Astrocyte (in vitro differentiated cells and primary cell): ENCODE data around the gene IQCN. TPM values are rescaled to one million over a fixed set of nuclear protein-coding genes. Genes with fewer than 3 reads are reported as not detected.
A peak's percentile ranks its signal among the peaks of the same experiment; 100 is the strongest.

Experiments
- DNase-seq: peaks from one replicate; pipeline ENCODE4 v3.0.0-alpha.2; 2010; ENCODE audit warnings: low read depth
- FAIRE-seq: peaks from 2 replicates; lab custom pipeline; 2011; peaks lifted over from hg19 to GRCh38; lab: Jason Lieb, UNC
- H2AFZ ChIP-seq: 2 replicates; pipeline ENCODE4 v1.6.0; 2012; ENCODE audit warnings: low read depth, low read length, inconsistent platforms
- H3K27ac ChIP-seq: 2 replicates; pipeline ENCODE4 v1.5.1; 2011; ENCODE audit warnings: low read depth, low read length, inconsistent platforms
- H3K27me3 ChIP-seq: 2 replicates; pipeline ENCODE4 v1.6.0; 2011; ENCODE audit warnings: low read length, inconsistent platforms; ENCODE audit not compliant: insufficient read depth
- H3K36me3 ChIP-seq: 2 replicates; pipeline ENCODE4 v1.5.1; 2011; ENCODE audit warnings: low read length, inconsistent platforms; ENCODE audit not compliant: insufficient read depth
- H3K4me1 ChIP-seq: 2 replicates; pipeline ENCODE4 v1.5.1; 2011; ENCODE audit warnings: low read length, inconsistent platforms; ENCODE audit not compliant: insufficient read depth
- H3K4me2 ChIP-seq: 2 replicates; pipeline ENCODE4 v1.6.0; 2012; ENCODE audit warnings: low read length, inconsistent platforms
- H3K4me3 ChIP-seq: 2 replicates; pipeline ENCODE4 v1.5.1; 2011; ENCODE audit warnings: low read depth, mild to moderate bottlenecking, low read length, inconsistent platforms; ENCODE audit not compliant: insufficient read depth
- H3K79me2 ChIP-seq: 2 replicates; pipeline ENCODE4 v1.6.0; 2012; ENCODE audit warnings: mild to moderate bottlenecking, low read length, inconsistent platforms; ENCODE audit not compliant: insufficient read depth
- H3K9ac ChIP-seq: 2 replicates; pipeline ENCODE4 v1.6.0; 2012; ENCODE audit warnings: mild to moderate bottlenecking, low read length, inconsistent platforms
- H3K9me3 ChIP-seq: 2 replicates; pipeline ENCODE4 v1.5.1; 2012; ENCODE audit warnings: low read depth, mild to moderate bottlenecking, low read length, inconsistent platforms; ENCODE audit not compliant: insufficient read depth
- H4K20me1 ChIP-seq: 2 replicates; pipeline ENCODE4 v1.6.0; 2012; ENCODE audit warnings: low read length, inconsistent platforms; ENCODE audit not compliant: insufficient read depth
- H3K27ac Mint-ChIP-seq: one replicate; pipeline ENCODE4 v1.8.0; 2021; ENCODE audit warnings: mild to moderate bottlenecking, mixed read lengths; ENCODE audit not compliant: unreplicated experiment
- H3K27me3 Mint-ChIP-seq: one replicate; pipeline ENCODE4 v1.8.0; 2021; ENCODE audit warnings: low read depth, mixed read lengths; ENCODE audit not compliant: unreplicated experiment
- H3K36me3 Mint-ChIP-seq: one replicate; pipeline ENCODE4 v1.8.0; 2021; ENCODE audit warnings: low read depth, mixed read lengths; ENCODE audit not compliant: unreplicated experiment
- H3K4me1 Mint-ChIP-seq: one replicate; pipeline ENCODE4 v1.8.0; 2021; ENCODE audit warnings: low read depth, mixed read lengths; ENCODE audit not compliant: unreplicated experiment
- H3K4me3 Mint-ChIP-seq: one replicate; pipeline ENCODE4 v1.8.0; 2021; ENCODE audit warnings: mild to moderate bottlenecking, moderate library complexity, mixed read lengths; ENCODE audit not compliant: unreplicated experiment
- H3K9me3 Mint-ChIP-seq: one replicate; pipeline ENCODE4 v1.8.0; 2021; ENCODE audit warnings: mild to moderate bottlenecking, mixed read lengths; ENCODE audit not compliant: unreplicated experiment
- EZH2 ChIP-seq: IDR thresholded peaks from 2 replicates; pipeline ENCODE4 v1.6.1; 2012; ENCODE audit warnings: mild to moderate bottlenecking, low read length, inconsistent platforms; ENCODE audit not compliant: insufficient read depth
- total RNA-seq: library from RNA; stranded (reverse); gene quantifications from 2 replicates; pipeline ENCODE4 v1.2.1, GENCODE V29; 2021
- TF ChIP-seq, protein P1 (sequence below): IDR thresholded peaks from 2 replicates; pipeline ENCODE4 v1.5.1; 2011; ENCODE audit warnings: low read depth, mild to moderate bottlenecking, inconsistent platforms, low read length, moderate library complexity; ENCODE audit not compliant: insufficient read depth

The IQCN gene
- total RNA-seq, 1 donor from 2014 or later: 1.7 TPM

DNA sequence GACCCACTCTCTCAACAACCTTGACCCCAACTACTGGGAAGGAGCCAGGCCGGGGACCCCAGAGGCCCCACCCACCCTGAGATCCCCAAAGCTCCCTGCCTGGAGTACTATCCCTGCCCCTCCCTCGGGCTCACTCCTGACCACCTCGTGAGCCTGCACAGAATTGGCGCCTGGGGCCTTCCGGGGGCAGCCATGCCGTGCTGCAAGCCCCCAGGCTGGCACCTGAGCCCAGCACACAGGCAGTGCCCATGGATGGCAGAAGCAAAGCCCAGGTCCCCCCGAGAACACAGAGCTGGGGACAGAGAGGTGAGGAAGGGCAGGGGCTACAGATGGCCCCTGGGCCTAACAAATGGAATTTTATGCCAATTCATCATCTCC is 34.7 kb upstream of the IQCN start:
- TF ChIP-seq, protein P1, sequence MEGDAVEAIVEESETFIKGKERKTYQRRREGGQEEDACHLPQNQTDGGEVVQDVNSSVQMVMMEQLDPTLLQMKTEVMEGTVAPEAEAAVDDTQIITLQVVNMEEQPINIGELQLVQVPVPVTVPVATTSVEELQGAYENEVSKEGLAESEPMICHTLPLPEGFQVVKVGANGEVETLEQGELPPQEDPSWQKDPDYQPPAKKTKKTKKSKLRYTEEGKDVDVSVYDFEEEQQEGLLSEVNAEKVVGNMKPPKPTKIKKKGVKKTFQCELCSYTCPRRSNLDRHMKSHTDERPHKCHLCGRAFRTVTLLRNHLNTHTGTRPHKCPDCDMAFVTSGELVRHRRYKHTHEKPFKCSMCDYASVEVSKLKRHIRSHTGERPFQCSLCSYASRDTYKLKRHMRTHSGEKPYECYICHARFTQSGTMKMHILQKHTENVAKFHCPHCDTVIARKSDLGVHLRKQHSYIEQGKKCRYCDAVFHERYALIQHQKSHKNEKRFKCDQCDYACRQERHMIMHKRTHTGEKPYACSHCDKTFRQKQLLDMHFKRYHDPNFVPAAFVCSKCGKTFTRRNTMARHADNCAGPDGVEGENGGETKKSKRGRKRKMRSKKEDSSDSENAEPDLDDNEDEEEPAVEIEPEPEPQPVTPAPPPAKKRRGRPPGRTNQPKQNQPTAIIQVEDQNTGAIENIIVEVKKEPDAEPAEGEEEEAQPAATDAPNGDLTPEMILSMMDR: no peak
- no peak for TF ChIP-seq EZH2
- no peak overlapping the region for H3K27ac Mint-ChIP-seq
- no peak overlapping the region for H3K4me3 ChIP-seq
- H3K27ac ChIP-seq: no peak overlapping the region
- H3K79me2 ChIP-seq: no peaks in the 10 kb centered on the region
- H3K4me3 Mint-ChIP-seq: no peak overlapping the region
- H3K4me2 ChIP-seq: no peak overlapping the region
- H2AFZ ChIP-seq: no peak overlapping the region
- no peak overlapping the region for H3K9ac ChIP-seq
- DNase-seq (no peak), FAIRE-seq (no peak)
- H3K9me3 Mint-ChIP-seq: no peaks in the 10 kb centered on the region
- no peaks in the 10 kb centered on the region for H3K27me3 Mint-ChIP-seq
- H4K20me1 ChIP-seq: no peaks in the 10 kb centered on the region
- peaks cover 2% of the 10 kb centered on the region for H3K36me3 Mint-ChIP-seq
- H3K4me1 ChIP-seq: peaks cover 15% of the 10 kb centered on the region
- no peaks in the 10 kb centered on the region for H3K9me3 ChIP-seq
- H3K4me1 Mint-ChIP-seq: peaks cover 13% of the 10 kb centered on the region
- no peaks in the 10 kb centered on the region for H3K27me3 ChIP-seq
- H3K36me3 ChIP-seq: peaks cover 2% of the 10 kb centered on the region

DNA sequence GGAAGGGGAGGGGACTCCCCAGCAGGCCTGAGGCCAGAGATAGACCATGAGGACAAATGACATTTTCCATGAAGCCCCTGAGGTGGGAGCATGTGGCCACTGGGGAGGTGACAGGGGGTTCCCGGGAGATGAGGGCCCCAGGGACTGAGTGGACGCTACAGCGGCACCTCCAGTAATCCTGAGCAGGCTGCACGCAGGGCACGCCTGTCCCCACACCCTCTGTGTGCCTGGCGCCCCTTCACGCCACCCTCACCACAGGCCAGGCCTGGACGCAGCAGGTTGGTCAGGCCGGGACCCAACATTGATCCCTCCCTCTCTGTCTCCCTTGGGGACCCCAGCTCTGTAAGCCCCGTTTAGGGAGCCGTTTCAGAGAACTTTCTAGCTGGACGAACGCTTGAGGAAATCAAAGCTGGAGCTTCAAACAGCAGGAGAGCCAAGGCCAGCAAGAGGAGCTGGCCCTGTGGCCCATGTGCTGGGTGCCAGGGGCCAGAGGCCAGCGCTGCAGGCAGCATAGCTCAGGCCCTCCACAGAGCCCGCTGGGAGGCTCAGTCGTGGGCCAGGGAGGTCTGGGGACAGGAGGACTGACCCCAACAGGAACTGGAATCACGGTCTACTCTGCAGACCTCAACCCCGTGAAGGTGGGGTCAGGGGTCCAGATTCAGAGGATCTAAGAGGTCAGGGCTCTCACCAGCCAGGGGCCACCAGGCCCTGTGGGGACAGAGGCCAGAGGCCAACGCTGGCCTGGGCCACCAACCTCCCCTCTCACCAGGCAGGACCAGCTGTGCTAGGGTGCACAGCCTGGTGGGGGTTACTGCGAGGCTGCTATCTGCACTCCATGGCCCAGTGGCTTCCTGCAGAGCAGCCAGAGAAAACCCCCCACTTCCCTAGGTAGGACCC is 34.0 kb upstream of the IQCN start:
- no peaks in the 10 kb centered on the region for H4K20me1 ChIP-seq
- TF ChIP-seq, protein P1: no peak
- Mint-ChIP-seq H3K9me3 (no peaks in the 10 kb centered on the region), H3K27ac (no peak overlapping the region), H3K36me3 (peaks cover 2% of the 10 kb centered on the region), H3K4me1 (peaks cover 19% of the 10 kb centered on the region), H3K4me3 (no peak overlapping the region), H3K27me3 (no peaks in the 10 kb centered on the region)
- no peak overlapping the region for H2AFZ ChIP-seq
- no peaks in the 10 kb centered on the region for H3K9me3 ChIP-seq
- peaks cover 19% of the 10 kb centered on the region for H3K4me1 ChIP-seq
- DNase-seq (no peak), FAIRE-seq (no peak)
- H3K4me2 ChIP-seq: no peak overlapping the region
- no peak overlapping the region for H3K4me3 ChIP-seq
- H3K79me2 ChIP-seq: no peaks in the 10 kb centered on the region
- peaks cover 2% of the 10 kb centered on the region for H3K36me3 ChIP-seq
- no peaks in the 10 kb centered on the region for H3K27me3 ChIP-seq
- no peak overlapping the region for H3K9ac ChIP-seq
- no peak overlapping the region for H3K27ac ChIP-seq

DNA sequence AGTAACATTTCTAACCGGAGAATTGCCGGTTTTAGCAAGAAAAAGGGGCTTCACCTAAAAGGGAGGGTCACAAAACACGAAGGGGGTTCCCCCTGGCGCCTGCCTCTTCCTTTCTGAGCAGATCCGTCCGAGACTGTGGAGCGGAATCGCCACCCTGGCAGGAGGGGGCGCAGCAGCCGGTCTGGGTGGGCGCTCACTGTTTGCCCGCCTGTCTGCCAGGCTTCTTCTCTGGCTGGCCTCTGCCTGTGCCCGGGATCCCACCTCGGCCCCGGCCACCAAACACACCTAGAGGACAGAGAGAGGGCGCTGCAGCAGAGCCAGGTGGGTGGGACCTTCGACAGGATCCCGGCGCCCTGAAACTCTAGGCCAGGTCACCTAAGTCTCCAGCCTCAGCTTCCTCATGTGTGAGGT is 33.0 kb upstream of the IQCN start:
- Mint-ChIP-seq H3K4me3 (no peak overlapping the region), H3K9me3 (no peaks in the 10 kb centered on the region), H3K4me1 (peaks cover 19% of the 10 kb centered on the region), H3K27ac (peak overlapping the region; percentile 43), H3K36me3 (peaks cover 2% of the 10 kb centered on the region), H3K27me3 (no peaks in the 10 kb centered on the region)
- no peak overlapping the region for H3K4me3 ChIP-seq
- H4K20me1 ChIP-seq: no peaks in the 10 kb centered on the region
- FAIRE-seq: no peak
- no peak overlapping the region for H3K4me2 ChIP-seq
- DNase-seq: no peak
- no peak overlapping the region for H3K27ac ChIP-seq
- no peaks in the 10 kb centered on the region for H3K9me3 ChIP-seq
- H3K27me3 ChIP-seq: no peaks in the 10 kb centered on the region
- H2AFZ ChIP-seq: no peak overlapping the region
- H3K79me2 ChIP-seq: no peaks in the 10 kb centered on the region
- H3K36me3 ChIP-seq: peaks cover 2% of the 10 kb centered on the region
- TF ChIP-seq EZH2: no peak
- TF ChIP-seq, protein P1: no peak
- H3K9ac ChIP-seq: no peak overlapping the region
- peaks cover 21% of the 10 kb centered on the region for H3K4me1 ChIP-seq
